HEK293 (cell line): ENCODE data around the gene PTGIR.

ENCODE experiments used
- CTCF ChIA-PET: fragments of 350-600 bp; formaldehyde crosslinking; extraction: SDS; loops from one replicate; lab custom pipeline; 2021; ENCODE audit warnings: antibody characterized with exemption; lab: Yijun Ruan, JAX
- POLR2A ChIA-PET: fragments of 300-600 bp; formaldehyde crosslinking; extraction: SDS; loops from one replicate; lab custom pipeline; 2020; ENCODE audit warnings: antibody characterized with exemption, inconsistent platforms; lab: Yijun Ruan, JAX
- H3K27ac ChIP-seq: fragments of 200-500 bp; sonication (Bioruptor generic); 2 replicates; pipeline ENCODE4 v1.5.1; 2014; ENCODE audit warnings: low read depth, low read length, control low read depth, inconsistent platforms; ENCODE audit errors: extremely low read depth
- H3K36me3 ChIP-seq, 2 experiments: fragments of 200-500 bp in 1 of 2; sonication (Bioruptor generic) in 1 of 2; 1 replicate in 1 of 2; 2 replicates in 1 of 2; pipeline ENCODE4 v1.5.1; 2014 to 2017; ENCODE audit warnings: inconsistent platforms in 2 of 2, low read length in 2 of 2; ENCODE audit not compliant: control insufficient read depth in 2 of 2, insufficient read depth in 1 of 2
- H3K4me1 ChIP-seq: fragments of 200-500 bp; sonication (Bioruptor generic); 2 replicates; pipeline ENCODE4 v1.5.1; 2014; ENCODE audit warnings: mild to moderate bottlenecking, low read length, inconsistent platforms; ENCODE audit not compliant: control insufficient read depth, insufficient read depth
- H3K4me3 ChIP-seq: 2 replicates; pipeline ENCODE4 v1.5.1; 2011; ENCODE audit warnings: low read depth, mild to moderate bottlenecking, control low read depth, low read length, moderate library complexity
- H3K9me3 ChIP-seq: fragments of 200-500 bp; sonication (Bioruptor generic); 2 replicates; pipeline ENCODE4 v1.5.1; 2014; ENCODE audit warnings: low read depth, low read length, inconsistent platforms; ENCODE audit not compliant: control insufficient read depth, insufficient read depth
- ATF2 ChIP-seq: fragments of 450-650 bp; formaldehyde crosslinking; IDR thresholded peaks from 2 replicates; pipeline ENCODE4 v1.5.1; 2016; ENCODE audit warnings: missing biosample characterization, missing genetic modification characterization, low read depth
- GLI2 ChIP-seq: fragments of 450-650 bp; formaldehyde crosslinking; IDR thresholded peaks from 2 replicates; pipeline ENCODE4; 2017; ENCODE audit warnings: missing biosample characterization, missing genetic modification characterization, low read depth, borderline replicate concordance
- IKZF3 ChIP-seq: fragments of 450-650 bp; IDR thresholded peaks from 2 replicates; pipeline ENCODE4 v1.5.0; 2018; ENCODE audit warnings: missing biosample characterization, mild to moderate bottlenecking, missing genetic modification characterization, moderate library complexity
- RBAK ChIP-seq: fragments of 450-650 bp; formaldehyde crosslinking; IDR thresholded peaks from 2 replicates; pipeline ENCODE4 v1.5.1; 2016; ENCODE audit warnings: missing biosample characterization, missing genetic modification characterization
- SP3 ChIP-seq: fragments of 450-650 bp; formaldehyde crosslinking; IDR thresholded peaks from 2 replicates; pipeline ENCODE4 v1.5.1; 2016; ENCODE audit warnings: missing biosample characterization, missing genetic modification characterization
- YY2 ChIP-seq: fragments of 450-650 bp; formaldehyde crosslinking; IDR thresholded peaks from 2 replicates; pipeline ENCODE4 v1.5.1; 2016; ENCODE audit warnings: missing biosample characterization, missing genetic modification characterization
- ZNF132 ChIP-seq: fragments of 450-650 bp; formaldehyde crosslinking; IDR thresholded peaks from 2 replicates; pipeline ENCODE4 v1.5.1; 2017; ENCODE audit warnings: missing biosample characterization, missing genetic modification characterization, borderline replicate concordance
- ZNF157 ChIP-seq: fragments of 450-650 bp; formaldehyde crosslinking; IDR thresholded peaks from 2 replicates; pipeline ENCODE4 v1.5.1; 2016; ENCODE audit warnings: missing biosample characterization, missing genetic modification characterization
- ZNF223 ChIP-seq: fragments of 450-650 bp; formaldehyde crosslinking; IDR thresholded peaks from 2 replicates; pipeline ENCODE4 v1.5.1; 2016; ENCODE audit warnings: missing biosample characterization, missing genetic modification characterization
- ZNF26 ChIP-seq: fragments of 450-650 bp; formaldehyde crosslinking; IDR thresholded peaks from 2 replicates; pipeline ENCODE4 v1.5.1; 2016; ENCODE audit warnings: missing biosample characterization, missing genetic modification characterization
- ZNF292 ChIP-seq: fragments of 450-650 bp; formaldehyde crosslinking; IDR thresholded peaks from 2 replicates; pipeline ENCODE4 v1.5.1; 2016; ENCODE audit warnings: low read depth, missing biosample characterization, missing genetic modification characterization, borderline replicate concordance
- ZNF302 ChIP-seq: fragments of 450-650 bp; formaldehyde crosslinking; IDR thresholded peaks from 2 replicates; pipeline ENCODE4 v1.5.1; 2016; ENCODE audit warnings: missing biosample characterization, missing genetic modification characterization, low read depth
- ZNF37A ChIP-seq: fragments of 450-650 bp; IDR thresholded peaks from 2 replicates; pipeline ENCODE4 v1.5.1; 2018; ENCODE audit warnings: missing biosample characterization, missing genetic modification characterization
- ZNF391 ChIP-seq: fragments of 450-650 bp; formaldehyde crosslinking; IDR thresholded peaks from 2 replicates; pipeline ENCODE4 v1.5.1; 2016; ENCODE audit warnings: low read depth, missing biosample characterization, missing genetic modification characterization, borderline replicate concordance
- ZNF48 ChIP-seq: fragments of 450-650 bp; formaldehyde crosslinking; IDR thresholded peaks from 2 replicates; pipeline ENCODE4 v1.5.1; 2016; ENCODE audit warnings: missing biosample characterization, missing genetic modification characterization
- ZNF518A ChIP-seq: fragments of 450-650 bp; formaldehyde crosslinking; conservative IDR thresholded peaks from 2 replicates; pipeline ENCODE4 v1.5.1; 2016; ENCODE audit warnings: low read depth, missing biosample characterization, missing genetic modification characterization
- ZNF558 ChIP-seq: fragments of 450-650 bp; formaldehyde crosslinking; IDR thresholded peaks from 2 replicates; pipeline ENCODE4 v1.5.1; 2016; ENCODE audit warnings: missing biosample characterization, missing genetic modification characterization
- ZNF596 ChIP-seq: fragments of 450-650 bp; IDR thresholded peaks from 2 replicates; pipeline ENCODE4 v1.5.0; 2018; ENCODE audit warnings: missing biosample characterization, mild to moderate bottlenecking, missing genetic modification characterization, moderate library complexity
- ZNF670 ChIP-seq: fragments of 450-650 bp; formaldehyde crosslinking; IDR thresholded peaks from 2 replicates; pipeline ENCODE4 v1.5.1; 2016; ENCODE audit warnings: missing biosample characterization, missing genetic modification characterization, low read depth
- ZNF791 ChIP-seq: fragments of 450-650 bp; formaldehyde crosslinking; IDR thresholded peaks from 2 replicates; pipeline ENCODE4 v1.5.1; 2016; ENCODE audit warnings: missing biosample characterization, missing genetic modification characterization
- ZSCAN5A ChIP-seq: fragments of 450-650 bp; formaldehyde crosslinking; IDR thresholded peaks from 2 replicates; pipeline ENCODE4 v1.5.1; 2016; ENCODE audit warnings: missing biosample characterization, missing genetic modification characterization

Gene PTGIR

GRCh38 chr19:46601318-46602224, 23.3 kb downstream of the PTGIR start, which contains the start of gene CALM3 (continued):
- TF ChIP-seq ZNF292 (tag by site-specific recombination): no peak
- TF ChIP-seq ZNF132: no peak
- TF ChIP-seq GLI2: no peak
- TF ChIP-seq ZNF670 (tag by site-specific recombination): no peak
- no peak for TF ChIP-seq ZNF37A (tag by site-specific recombination)
- no peak for TF ChIP-seq YY2 (tag by site-specific recombination)
- no peak for TF ChIP-seq IKZF3 (tag by site-specific recombination)
- no peak for TF ChIP-seq ZNF302 (tag by site-specific recombination)
- no peak for TF ChIP-seq ZNF26 (tag by site-specific recombination)
- no peak for TF ChIP-seq ZNF558 (tag by site-specific recombination)
- TF ChIP-seq SP3: no peak
- TF ChIP-seq, all 188 proteins: peak for 10

GRCh38 chr19:46600384-46601317, 24.2 kb downstream of the PTGIR start:
- Histone ChIP-seq H3K9me3 (no peaks in the 10 kb centered on the region), H3K4me1 (peaks cover 8% of the 10 kb centered on the region), H3K36me3 (peaks cover 0 to 24% of the 10 kb centered on the region in 2 experiments; a peak in 1 of 3 replicates), H3K4me3 (peak overlapping the region; percentile 94), H3K27ac (peak overlapping the region; percentile 99)
- ChIA-PET POLR2A (interaction anchor here (0.5 to 3.3 kb wide), 39 partner anchors 9 to 737 kb away, joined by 3 to 39 read pairs (median 4); partner anchors contain the start of genes CCDC8, DACT3, FKRP and SLC1A5), CTCF (interaction anchor here (0.6 to 4.7 kb wide), 17 partner anchors 9 to 765 kb away, joined by 3 to 41 read pairs (median 3); partner anchors contain the start of gene DACT3)
- peak; percentile 94; the same call in 1 of the 2 replicates for TF ChIP-seq ZNF391 (tag by site-specific recombination)
- TF ChIP-seq ZSCAN5A (tag by site-specific recombination): peak; percentile 91
- TF ChIP-seq ZNF791 (tag by site-specific recombination): no peak
- TF ChIP-seq RBAK (tag by site-specific recombination): no peak
- no peak for TF ChIP-seq ZNF223 (tag by site-specific recombination)
- TF ChIP-seq ZNF48 (tag by site-specific recombination): no peak
- TF ChIP-seq ZNF157 (tag by site-specific recombination): no peak
- no peak for TF ChIP-seq ZNF596 (tag by site-specific recombination)
- no peak for TF ChIP-seq ZNF518A (tag by site-specific recombination)
- TF ChIP-seq ATF2: peak; percentile 71
- TF ChIP-seq ZNF302 (tag by site-specific recombination): peak; percentile 72
